ENCODE data around the gene FAM219A. TPM values are rescaled to one million over a fixed set of nuclear protein-coding genes. Genes with fewer than 3 reads are reported as not detected.

FAM219A gene
- total RNA-seq: 8.4 TPM

GRCh38 chr9:34458013-34458958 is at the start of gene FAM219A, which contains the start of gene DNAI1:
FAM219A (minus strand) TSS chr9:34458570; CDS start chr9:34458263, 307 bp downstream.
DNAI1 (plus strand) TSS chr9:34458805; CDS start chr9:34459006, 201 bp downstream.
- DNase-seq: peak; percentile 99

- DNase-seq: no peak
These were observed 49.6 kb upstream of the FAM219A start for GRCh38 chr9:34507966-34508365.

- no peak for DNase-seq
These were observed 49.2 kb upstream of the FAM219A start for GRCh38 chr9:34507556-34507955.

- no peak for DNase-seq
These were observed 48.3 kb upstream of the FAM219A start for GRCh38 chr9:34506623-34507022.

- no peak for DNase-seq
These were observed 47.2 kb upstream of the FAM219A start for GRCh38 chr9:34505370-34506120.

- no peak for DNase-seq
These were observed 45.0 kb upstream of the FAM219A start for GRCh38 chr9:34503406-34503805.

GRCh38 chr9:34502891-34503290 is 44.5 kb upstream of the FAM219A start:
- DNase-seq: no peak

GRCh38 chr9:34502471-34502870 is 44.1 kb upstream of the FAM219A start:
- DNase-seq: no peak

- DNase-seq: peak; percentile 92
These were observed 43.6 kb upstream of the FAM219A start for GRCh38 chr9:34501889-34502425.

- no peak for DNase-seq
These were observed 43.0 kb upstream of the FAM219A start for GRCh38 chr9:34501372-34501771.

- peak; percentile 75 for DNase-seq
These were observed 42.4 kb upstream of the FAM219A start for GRCh38 chr9:34500623-34501267.

GRCh38 chr9:34499076-34499475 is 40.7 kb upstream of the FAM219A start:
- no peak for DNase-seq

GRCh38 chr9:34498553-34498952 is 40.2 kb upstream of the FAM219A start:
- DNase-seq: no peak

GRCh38 chr9:34496149-34496712 is 37.9 kb upstream of the FAM219A start:
- no peak for DNase-seq

GRCh38 chr9:34493972-34494535 is 35.7 kb upstream of the FAM219A start:
- peak; percentile 82 for DNase-seq

GRCh38 chr9:34492051-34492450 is 33.7 kb upstream of the FAM219A start:
- DNase-seq: no peak

- DNase-seq: no peak
These were observed 33.2 kb upstream of the FAM219A start for GRCh38 chr9:34491596-34491995.

GRCh38 chr9:34490760-34491159 is 32.4 kb upstream of the FAM219A start:
- DNase-seq: no peak

GRCh38 chr9:34490360-34490759 is 32.0 kb upstream of the FAM219A start:
- DNase-seq: no peak

GRCh38 chr9:34486572-34486971 is 28.2 kb upstream of the FAM219A start:
- DNase-seq: no peak

- DNase-seq: no peak
These were observed 27.5 kb upstream of the FAM219A start for GRCh38 chr9:34485822-34486221.

- no peak for DNase-seq
These were observed 26.3 kb upstream of the FAM219A start for GRCh38 chr9:34484678-34485077.
